Measurements from ENCODE around the gene TBX3.

The TBX3 gene

GRCh38 chr12:114636723-114637480 lies 47.1 kb downstream of the TBX3 start:
- Histone ChIP-seq H3K36me3 (ENCODE audit: control insufficient read depth, insufficient read depth, low read length) (no peaks in the 10 kb centered on the region), H3K27ac (ENCODE audit: insufficient read depth, low read length, poor library complexity, severe bottlenecking) (no peak overlapping the region), H3K27me3 (replicated peaks; ENCODE audit: control insufficient read depth, insufficient read depth, low read length, poor library complexity, severe bottlenecking) (no peaks in the 10 kb centered on the region), H3K4me3 (ENCODE audit: insufficient read depth, low read depth, low read length, poor library complexity, severe bottlenecking) (no peak overlapping the region), H3K9me3 (ENCODE audit: control insufficient read depth, low read length) (no peaks in the 10 kb centered on the region), H3K4me1 (ENCODE audit: control insufficient read depth, insufficient read depth, low read length, poor library complexity, severe bottlenecking) (no peaks in the 10 kb centered on the region)
- no peak for DNase-seq

- H3K4me1 ChIP-seq (ENCODE audit: control insufficient read depth, insufficient read depth, low read length, poor library complexity, severe bottlenecking): no peaks in the 10 kb centered on the region
- no peak for DNase-seq
- H3K36me3 ChIP-seq (ENCODE audit: control insufficient read depth, insufficient read depth, low read length): no peaks in the 10 kb centered on the region
- H3K9me3 ChIP-seq (ENCODE audit: control insufficient read depth, low read length): no peaks in the 10 kb centered on the region
- no peak overlapping the region for H3K27ac ChIP-seq (ENCODE audit: insufficient read depth, low read length, poor library complexity, severe bottlenecking)
- H3K27me3 ChIP-seq (replicated peaks; ENCODE audit: control insufficient read depth, insufficient read depth, low read length, poor library complexity, severe bottlenecking): no peaks in the 10 kb centered on the region
- H3K4me3 ChIP-seq (ENCODE audit: insufficient read depth, low read depth, low read length, poor library complexity, severe bottlenecking): no peak overlapping the region
Measured at GRCh38 chr12:114631242-114631641, 52.7 kb downstream of the TBX3 start.

- Histone ChIP-seq H3K36me3 (ENCODE audit: control insufficient read depth, insufficient read depth, low read length) (no peaks in the 10 kb centered on the region), H3K27me3 (replicated peaks; ENCODE audit: control insufficient read depth, insufficient read depth, low read length, poor library complexity, severe bottlenecking) (no peaks in the 10 kb centered on the region), H3K27ac (ENCODE audit: insufficient read depth, low read length, poor library complexity, severe bottlenecking) (no peak overlapping the region), H3K4me1 (ENCODE audit: control insufficient read depth, insufficient read depth, low read length, poor library complexity, severe bottlenecking) (no peaks in the 10 kb centered on the region), H3K9me3 (ENCODE audit: control insufficient read depth, low read length) (no peaks in the 10 kb centered on the region), H3K4me3 (ENCODE audit: insufficient read depth, low read depth, low read length, poor library complexity, severe bottlenecking) (no peak overlapping the region)
- no peak for DNase-seq
Measured at GRCh38 chr12:114628199-114628598, 55.8 kb downstream of the TBX3 start.

DNA sequence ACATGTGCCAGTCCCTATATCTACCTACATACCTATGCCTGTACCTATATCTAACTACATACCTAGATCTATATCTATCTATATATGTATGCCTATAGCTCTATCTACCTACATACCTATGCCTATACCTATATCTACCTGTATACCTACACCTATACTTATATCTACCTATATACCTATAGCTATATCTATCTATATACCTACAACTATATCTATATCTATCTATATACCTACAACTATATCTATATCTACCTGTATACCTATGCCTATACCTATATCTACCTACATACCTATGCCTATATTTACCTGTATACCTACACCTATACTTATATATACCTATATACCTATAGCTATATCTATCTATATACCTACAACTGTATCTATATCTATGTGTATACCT lies 56.6 kb downstream of the TBX3 start:
- DNase-seq: no peak
- no peak overlapping the region for H3K27ac ChIP-seq (ENCODE audit: insufficient read depth, low read length, poor library complexity, severe bottlenecking)
- no peaks in the 10 kb centered on the region for H3K9me3 ChIP-seq (ENCODE audit: control insufficient read depth, low read length)
- H3K27me3 ChIP-seq (replicated peaks; ENCODE audit: control insufficient read depth, insufficient read depth, low read length, poor library complexity, severe bottlenecking): no peaks in the 10 kb centered on the region
- H3K36me3 ChIP-seq (ENCODE audit: control insufficient read depth, insufficient read depth, low read length): no peaks in the 10 kb centered on the region
- H3K4me1 ChIP-seq (ENCODE audit: control insufficient read depth, insufficient read depth, low read length, poor library complexity, severe bottlenecking): no peaks in the 10 kb centered on the region
- H3K4me3 ChIP-seq (ENCODE audit: insufficient read depth, low read depth, low read length, poor library complexity, severe bottlenecking): no peak overlapping the region

GRCh38 chr12:114625294-114625851 lies 58.6 kb downstream of the TBX3 start:
- no peak for DNase-seq
- Histone ChIP-seq H3K4me3 (ENCODE audit: insufficient read depth, low read depth, low read length, poor library complexity, severe bottlenecking) (no peak overlapping the region), H3K36me3 (ENCODE audit: control insufficient read depth, insufficient read depth, low read length) (no peaks in the 10 kb centered on the region), H3K9me3 (ENCODE audit: control insufficient read depth, low read length) (no peaks in the 10 kb centered on the region), H3K27me3 (replicated peaks; ENCODE audit: control insufficient read depth, insufficient read depth, low read length, poor library complexity, severe bottlenecking) (no peaks in the 10 kb centered on the region), H3K4me1 (ENCODE audit: control insufficient read depth, insufficient read depth, low read length, poor library complexity, severe bottlenecking) (no peaks in the 10 kb centered on the region), H3K27ac (ENCODE audit: insufficient read depth, low read length, poor library complexity, severe bottlenecking) (no peak overlapping the region)

- Histone ChIP-seq H3K4me3 (ENCODE audit: insufficient read depth, low read depth, low read length, poor library complexity, severe bottlenecking) (no peak overlapping the region), H3K27ac (ENCODE audit: insufficient read depth, low read length, poor library complexity, severe bottlenecking) (no peak overlapping the region), H3K27me3 (replicated peaks; ENCODE audit: control insufficient read depth, insufficient read depth, low read length, poor library complexity, severe bottlenecking) (no peaks in the 10 kb centered on the region), H3K4me1 (ENCODE audit: control insufficient read depth, insufficient read depth, low read length, poor library complexity, severe bottlenecking) (no peaks in the 10 kb centered on the region), H3K9me3 (ENCODE audit: control insufficient read depth, low read length) (no peaks in the 10 kb centered on the region), H3K36me3 (ENCODE audit: control insufficient read depth, insufficient read depth, low read length) (no peaks in the 10 kb centered on the region)
- no peak for DNase-seq
Measured at GRCh38 chr12:114623737-114624136, 60.2 kb downstream of the TBX3 start.

Measured in effector memory CD4-positive, alpha-beta T cell (primary cell).